Measurements from ENCODE around the gene MRPL12.

DNA sequence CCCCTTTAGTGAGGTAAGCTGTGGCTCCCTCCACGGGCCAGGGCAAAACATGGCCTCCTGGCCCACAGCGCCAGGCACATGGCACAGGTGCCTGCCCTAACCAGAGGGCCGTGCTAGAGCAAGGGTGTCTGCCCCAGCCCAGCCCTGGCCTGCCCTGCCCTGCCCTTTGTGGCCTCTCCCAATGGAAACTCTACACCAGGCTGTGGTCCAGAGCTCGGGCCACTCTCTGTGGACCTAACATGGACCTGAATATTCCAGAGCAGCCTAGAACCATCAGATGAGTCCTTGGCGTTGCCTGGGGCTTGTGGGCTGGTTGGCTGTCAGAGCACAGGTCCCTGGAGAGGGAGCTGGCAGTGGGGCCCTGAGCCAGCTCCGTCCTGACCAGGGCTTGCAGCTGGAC is 8.0 kb upstream of the MRPL12 start:
- no peak for TF ChIP-seq CTCF (conservative IDR thresholded peaks at IDR 0.05)
- TF ChIP-seq ZFX (IDR thresholded peaks at IDR 0.05), result no peak

Data from C4-2B (cell line).